SJSA1 (cell line): ENCODE results near the gene RNF187. TPM values are rescaled to one million over a fixed set of nuclear protein-coding genes. Genes with fewer than 3 reads are reported as not detected.
"Not testable (repeated sequence)": the region's sequence is repeated elsewhere in the genome, so short reads cannot be mapped to it uniquely, and the experiment has no call there.

ENCODE experiments used
- DNase-seq, 2 experiments: peaks; one replicate each; pipeline ENCODE4 v3.0.0-alpha.2; 2015 to 2020; ENCODE audit warnings: low spot score in 2 of 2, low read depth in 1 of 2
- H3K27ac ChIP-seq: fragments of 250-450 bp; sonication (Bioruptor Pico); 2 replicates; pipeline ENCODE4 v1.5.1; 2020; ENCODE audit warnings: mild to moderate bottlenecking, moderate library complexity
- H3K27me3 ChIP-seq: fragments of 250-450 bp; sonication (Bioruptor Pico); replicated peaks from 2 replicates; pipeline ENCODE4 v1.5.1; 2020; ENCODE audit warnings: mild to moderate bottlenecking, moderate library complexity
- H3K36me3 ChIP-seq: fragments of 250-450 bp; sonication (Bioruptor Pico); 2 replicates; pipeline ENCODE4 v1.5.1; 2020; ENCODE audit warnings: mild to moderate bottlenecking
- H3K4me1 ChIP-seq: fragments of 250-450 bp; sonication (Bioruptor Pico); replicated peaks from 2 replicates; pipeline ENCODE4 v1.6.1; 2021; ENCODE audit warnings: mild to moderate bottlenecking
- H3K4me3 ChIP-seq: fragments of 250-450 bp; sonication (Bioruptor Pico); 2 replicates; pipeline ENCODE4 v1.5.1; 2020; ENCODE audit warnings: mild to moderate bottlenecking
- H3K9me3 ChIP-seq: fragments of 250-450 bp; sonication (Bioruptor Pico); replicated peaks from 2 replicates; pipeline ENCODE4 v1.5.1; 2020; ENCODE audit warnings: mild to moderate bottlenecking
- total RNA-seq: library from RNA; depleted of rRNA; stranded (reverse); fragments of >200 nt; shearing (Covaris generic); gene quantifications from 2 replicates; pipeline ENCODE4 v1.2.3, GENCODE V29; 2014

The RNF187 gene
- total RNA-seq, 1 experiment from 2014 or later, result 36.4 TPM

GRCh38 chr1:228465141-228465540, 22.0 kb upstream of the RNF187 start:
- Histone ChIP-seq H3K4me3 (no peak overlapping the region), H3K27me3 (peaks cover 76% of the 10 kb centered on the region), H3K9me3 (peaks cover 7% of the 10 kb centered on the region; the same call in 1 of the 2 replicates), H3K36me3 (no peaks in the 10 kb centered on the region), H3K27ac (no peak overlapping the region), H3K4me1 (peaks cover 15% of the 10 kb centered on the region)
- DNase-seq, result no peak

GRCh38 chr1:228465571-228466146, 21.5 kb upstream of the RNF187 start:
- no peak for DNase-seq
- Histone ChIP-seq H3K27ac (no peak overlapping the region), H3K4me1 (peaks cover 15% of the 10 kb centered on the region), H3K9me3 (peaks cover 7% of the 10 kb centered on the region; the same call in 1 of the 2 replicates), H3K4me3 (no peak overlapping the region), H3K36me3 (no peaks in the 10 kb centered on the region), H3K27me3 (peaks cover 70% of the 10 kb centered on the region)

GRCh38 chr1:228468188-228468587, 19.0 kb upstream of the RNF187 start:
- not testable (repeated sequence) for H3K9me3 ChIP-seq, H3K4me3 ChIP-seq, DNase-seq, H3K27ac ChIP-seq, H3K36me3 ChIP-seq
- Histone ChIP-seq H3K4me1 (peaks cover 22% of the 10 kb centered on the region), H3K27me3 (peaks cover 47% of the 10 kb centered on the region)

GRCh38 chr1:228469413-228470162, 17.6 kb upstream of the RNF187 start:
- no peaks in the 10 kb centered on the region for H3K36me3 ChIP-seq
- H3K27ac ChIP-seq, result no peak overlapping the region
- peaks cover 11% of the 10 kb centered on the region for H3K4me1 ChIP-seq
- DNase-seq, result no peak
- H3K27me3 ChIP-seq, result peaks cover 33% of the 10 kb centered on the region
- no peak overlapping the region for H3K4me3 ChIP-seq
- H3K9me3 ChIP-seq, result no peaks in the 10 kb centered on the region; the same call in 1 of the 2 replicates

- Histone ChIP-seq H3K36me3 (no peaks in the 10 kb centered on the region), H3K4me1 (peaks cover 7% of the 10 kb centered on the region; the same call in 1 of the 2 replicates), H3K27me3 (peaks cover 16% of the 10 kb centered on the region), H3K9me3 (no peaks in the 10 kb centered on the region), H3K4me3 (no peak overlapping the region), H3K27ac (no peak overlapping the region)
- DNase-seq, result no peak
Measured at GRCh38 chr1:228471154-228471761, 15.9 kb upstream of the RNF187 start.

GRCh38 chr1:228471762-228472398, 15.3 kb upstream of the RNF187 start:
- peaks cover 16% of the 10 kb centered on the region for H3K27me3 ChIP-seq
- H3K36me3 ChIP-seq, result no peaks in the 10 kb centered on the region
- no peaks in the 10 kb centered on the region for H3K9me3 ChIP-seq
- no peak overlapping the region for H3K4me3 ChIP-seq
- peak in 1 of 2 experiments; percentile 22 for DNase-seq
- H3K27ac ChIP-seq, result no peak overlapping the region
- H3K4me1 ChIP-seq, result peaks cover 7% of the 10 kb centered on the region; the same call in 1 of the 2 replicates

- no peaks in the 10 kb centered on the region for H3K36me3 ChIP-seq
- H3K27me3 ChIP-seq, result peaks cover 14% of the 10 kb centered on the region
- H3K4me1 ChIP-seq, result peaks cover 7% of the 10 kb centered on the region; the same call in 1 of the 2 replicates
- no peak overlapping the region for H3K27ac ChIP-seq
- no peak overlapping the region for H3K4me3 ChIP-seq
- no peaks in the 10 kb centered on the region for H3K9me3 ChIP-seq
- DNase-seq, result no peak
Measured at GRCh38 chr1:228472655-228473054, 14.5 kb upstream of the RNF187 start.

GRCh38 chr1:228474507-228474906, 12.7 kb upstream of the RNF187 start:
- Histone ChIP-seq H3K4me3 (no peak overlapping the region), H3K27me3 (no peaks in the 10 kb centered on the region), H3K36me3 (no peaks in the 10 kb centered on the region), H3K9me3 (no peaks in the 10 kb centered on the region), H3K4me1 (peaks cover 21% of the 10 kb centered on the region), H3K27ac (no peak overlapping the region)
- DNase-seq, result no peak

- peaks cover 30% of the 10 kb centered on the region for H3K4me1 ChIP-seq
- no peaks in the 10 kb centered on the region for H3K9me3 ChIP-seq
- H3K27ac ChIP-seq, result no peak overlapping the region
- no peak overlapping the region for H3K4me3 ChIP-seq
- no peaks in the 10 kb centered on the region for H3K36me3 ChIP-seq
- DNase-seq, result no peak
- H3K27me3 ChIP-seq, result no peaks in the 10 kb centered on the region
Measured at GRCh38 chr1:228475812-228476211, 11.4 kb upstream of the RNF187 start.

- no peaks in the 10 kb centered on the region for H3K9me3 ChIP-seq
- no peak overlapping the region for H3K4me3 ChIP-seq
- H3K36me3 ChIP-seq, result no peaks in the 10 kb centered on the region
- H3K4me1 ChIP-seq, result peaks cover 30% of the 10 kb centered on the region
- H3K27me3 ChIP-seq, result no peaks in the 10 kb centered on the region
- no peak overlapping the region for H3K27ac ChIP-seq
- no peak for DNase-seq
Measured at GRCh38 chr1:228477263-228477662, 9.9 kb upstream of the RNF187 start.

GRCh38 chr1:228478326-228478725, 8.9 kb upstream of the RNF187 start:
- Histone ChIP-seq H3K9me3 (no peaks in the 10 kb centered on the region), H3K36me3 (no peaks in the 10 kb centered on the region), H3K4me3 (no peak overlapping the region), H3K27ac (no peak overlapping the region), H3K4me1 (peaks cover 23% of the 10 kb centered on the region), H3K27me3 (no peaks in the 10 kb centered on the region)
- no peak for DNase-seq

- Histone ChIP-seq H3K4me1 (peaks cover 23% of the 10 kb centered on the region), H3K27me3 (no peaks in the 10 kb centered on the region), H3K27ac (no peak overlapping the region), H3K9me3 (no peaks in the 10 kb centered on the region), H3K36me3 (no peaks in the 10 kb centered on the region), H3K4me3 (no peak overlapping the region)
- DNase-seq, result peak; percentile 78 to 80
Measured at GRCh38 chr1:228478912-228479711, 8.1 kb upstream of the RNF187 start.

- Histone ChIP-seq H3K36me3 (peaks cover 3% of the 10 kb centered on the region; the same call in 1 of the 2 replicates), H3K4me1 (peaks cover 42% of the 10 kb centered on the region), H3K27ac (no peak overlapping the region), H3K27me3 (no peaks in the 10 kb centered on the region), H3K4me3 (no peak overlapping the region), H3K9me3 (no peaks in the 10 kb centered on the region)
- DNase-seq, result no peak
Measured at GRCh38 chr1:228483789-228484188, 3.4 kb upstream of the RNF187 start.
